Activated effector memory CD4-positive, alpha-beta T cell treated with anti-CD3 and anti-CD28 coated beads, Interleukin-2, amount 50 U/mL, for 16 hours (primary cell): ENCODE measurements around the gene KIAA1586.
A peak's percentile ranks its signal among the peaks of the same experiment; 100 is the strongest.
"Not testable (repeated sequence)": the region's sequence is repeated elsewhere in the genome, so short reads cannot be mapped to it uniquely, and the experiment has no call there.

Experiments
- DNase-seq: peaks from one replicate; pipeline ENCODE4 v3.0.0-alpha.2; 2020

KIAA1586 gene, protein sequence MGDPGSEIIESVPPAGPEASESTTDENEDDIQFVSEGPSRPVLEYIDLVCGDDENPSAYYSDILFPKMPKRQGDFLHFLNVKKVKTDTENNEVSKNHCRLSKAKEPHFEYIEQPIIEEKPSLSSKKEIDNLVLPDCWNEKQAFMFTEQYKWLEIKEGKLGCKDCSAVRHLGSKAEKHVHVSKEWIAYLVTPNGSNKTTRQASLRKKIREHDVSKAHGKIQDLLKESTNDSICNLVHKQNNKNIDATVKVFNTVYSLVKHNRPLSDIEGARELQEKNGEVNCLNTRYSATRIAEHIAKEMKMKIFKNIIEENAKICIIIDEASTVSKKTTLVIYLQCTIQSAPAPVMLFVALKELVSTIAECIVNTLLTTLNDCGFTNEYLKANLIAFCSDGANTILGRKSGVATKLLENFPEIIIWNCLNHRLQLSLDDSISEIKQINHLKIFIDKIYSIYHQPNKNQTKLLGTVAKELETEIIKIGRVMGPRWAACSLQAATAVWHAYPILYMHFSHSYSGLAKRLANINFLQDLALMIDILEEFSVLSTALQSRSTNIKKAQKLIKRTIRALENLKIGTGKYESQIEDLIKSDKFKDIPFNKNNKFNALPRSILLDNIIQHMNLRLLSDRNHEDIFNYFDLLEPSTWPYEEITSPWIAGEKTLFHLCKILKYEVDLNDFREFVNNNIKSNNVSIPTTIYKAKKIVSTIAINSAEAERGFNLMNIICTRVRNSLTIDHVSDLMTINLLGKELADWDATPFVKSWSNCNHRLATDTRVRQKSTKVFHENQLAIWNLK

GRCh38 chr6:57046332-57047256, at the start of gene KIAA1586:
TSS of gene KIAA1586 (plus strand) at chr6:57046693. CDS start at chr6:57046756, 63 bp downstream.
- peak; percentile 93 for DNase-seq

GRCh38 chr6:56999049-56999448, 47.4 kb upstream of the KIAA1586 start:
- DNase-seq, result no peak

DNA sequence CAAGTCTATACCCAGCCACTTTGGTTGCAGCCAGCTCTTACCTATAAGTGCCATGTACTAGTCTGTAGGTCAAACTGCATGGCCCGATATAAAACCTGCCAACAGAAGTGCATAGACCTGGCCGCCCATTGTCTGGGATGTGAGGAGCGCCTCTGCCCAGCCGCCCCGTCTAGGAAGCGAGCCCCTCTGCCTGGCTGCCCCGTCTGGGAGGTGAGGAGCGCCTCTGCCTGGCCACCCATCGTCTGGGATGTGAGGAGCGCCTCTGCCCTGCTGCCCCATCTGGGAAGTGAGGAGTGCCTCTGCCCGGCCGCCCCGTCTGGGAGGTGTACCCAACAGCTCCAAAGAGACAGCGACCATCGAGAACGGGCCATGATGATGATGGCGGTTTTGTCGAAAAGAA, 46.7 kb upstream of the KIAA1586 start:
- DNase-seq, result not testable (repeated sequence)

GRCh38 chr6:57002197-57002596, 44.3 kb upstream of the KIAA1586 start:
- no peak for DNase-seq

GRCh38 chr6:57004292-57004691, 42.2 kb upstream of the KIAA1586 start:
- no peak for DNase-seq

- no peak for DNase-seq
These were observed 40.4 kb upstream of the KIAA1586 start for GRCh38 chr6:57006101-57006500.

DNA sequence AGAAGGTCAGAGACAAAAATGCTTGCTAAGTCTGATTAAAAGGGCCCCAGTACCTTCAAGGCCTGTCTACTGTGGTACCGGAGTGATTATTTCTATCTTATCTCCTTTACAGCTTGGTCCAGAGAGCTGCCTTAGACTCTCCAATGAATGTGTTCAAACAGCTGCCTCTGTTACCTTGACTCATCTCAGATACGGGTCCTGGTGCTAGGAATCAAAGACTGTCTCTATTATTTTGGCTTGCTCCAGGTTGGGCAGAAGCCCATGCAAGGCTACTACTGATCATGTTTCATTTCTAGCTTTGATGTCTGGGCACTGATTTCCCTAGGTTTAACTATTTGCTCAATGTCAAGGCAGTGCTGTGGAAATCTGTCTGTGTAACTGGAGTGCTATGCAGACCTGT, 38.4 kb upstream of the KIAA1586 start:
- DNase-seq, result not testable (repeated sequence)

DNA sequence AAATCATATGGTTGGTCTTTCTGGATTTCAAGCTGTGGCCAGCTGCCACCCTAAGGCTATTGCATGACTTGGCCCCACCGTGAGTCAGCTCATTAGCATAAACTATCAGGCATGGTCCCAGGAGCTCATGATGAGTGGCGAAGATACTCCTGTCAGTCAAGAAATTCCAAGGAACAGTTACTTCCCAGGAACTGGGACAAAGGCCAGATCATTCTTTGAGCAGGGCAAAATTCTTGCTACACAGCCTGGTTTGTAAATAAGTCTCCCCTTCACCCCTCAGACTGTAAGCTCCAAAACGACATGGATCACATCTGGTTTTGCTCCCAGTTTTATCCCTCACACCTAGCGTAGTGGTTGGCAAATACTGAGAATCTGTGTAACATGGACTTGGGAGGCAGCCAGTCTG, 33.0 kb upstream of the KIAA1586 start:
- DNase-seq, result no peak

- no peak for DNase-seq
These were observed 29.4 kb upstream of the KIAA1586 start for GRCh38 chr6:57017069-57017468.

- DNase-seq, result no peak
These were observed 28.7 kb upstream of the KIAA1586 start for GRCh38 chr6:57017841-57018240.

- no peak for DNase-seq
These were observed 27.1 kb upstream of the KIAA1586 start for GRCh38 chr6:57019434-57019833.

DNA sequence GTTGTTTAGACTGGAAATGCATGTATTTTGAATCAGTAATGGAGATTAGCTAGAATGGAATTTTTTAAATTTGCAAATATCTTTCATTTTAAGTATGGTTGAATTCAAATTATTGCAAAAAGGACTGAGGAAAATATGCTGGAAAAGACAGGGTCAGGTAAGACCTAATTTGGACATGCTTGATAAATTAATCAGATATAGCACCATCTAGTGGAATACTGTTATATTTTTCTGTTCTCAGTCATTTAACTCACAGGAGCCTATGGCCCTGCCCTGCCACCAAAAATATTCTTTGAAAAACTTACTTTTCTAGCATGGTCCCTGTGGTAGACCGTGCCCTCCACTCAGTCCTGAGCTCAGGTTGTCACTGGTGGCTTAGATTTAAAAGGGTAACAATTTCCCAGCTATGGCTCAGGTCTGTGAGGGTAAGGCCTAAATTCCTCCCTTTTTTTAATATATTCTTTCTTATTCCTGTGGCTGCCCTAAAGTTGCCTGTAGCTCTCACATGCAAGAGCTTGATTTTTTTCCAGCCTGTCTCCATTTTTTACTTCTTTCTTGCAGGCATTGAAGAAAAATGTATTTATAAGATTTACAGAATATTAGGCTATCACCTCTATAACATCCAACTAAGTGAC, 25.3 kb upstream of the KIAA1586 start:
- DNase-seq, result no peak

GRCh38 chr6:57024321-57024720, 22.2 kb upstream of the KIAA1586 start:
- no peak for DNase-seq

GRCh38 chr6:57024775-57025174, 21.7 kb upstream of the KIAA1586 start:
- no peak for DNase-seq

GRCh38 chr6:57026001-57026400, 20.5 kb upstream of the KIAA1586 start:
- no peak for DNase-seq

DNA sequence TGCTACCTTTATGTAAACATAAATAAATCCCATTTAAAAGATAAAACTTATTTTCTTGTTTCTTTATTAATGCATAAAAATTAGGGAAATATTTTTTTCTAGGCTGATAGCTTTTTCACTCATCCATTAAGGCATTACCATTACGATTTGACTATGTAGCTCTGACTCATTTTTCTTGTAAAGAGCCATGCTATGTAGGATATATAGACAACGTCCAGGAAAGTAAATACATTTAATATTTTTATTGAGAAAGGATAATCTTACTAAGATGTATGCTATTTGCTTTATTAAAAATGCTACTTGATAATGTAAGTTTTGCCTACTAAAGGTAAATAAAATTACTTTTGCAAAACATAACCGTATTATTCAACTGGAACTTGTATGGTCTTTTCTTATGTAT, 19.2 kb upstream of the KIAA1586 start:
- DNase-seq, result no peak

- no peak for DNase-seq
These were observed 17.3 kb upstream of the KIAA1586 start for GRCh38 chr6:57029213-57029612.

GRCh38 chr6:57033228-57033627, 13.3 kb upstream of the KIAA1586 start:
- DNase-seq, result no peak

DNA sequence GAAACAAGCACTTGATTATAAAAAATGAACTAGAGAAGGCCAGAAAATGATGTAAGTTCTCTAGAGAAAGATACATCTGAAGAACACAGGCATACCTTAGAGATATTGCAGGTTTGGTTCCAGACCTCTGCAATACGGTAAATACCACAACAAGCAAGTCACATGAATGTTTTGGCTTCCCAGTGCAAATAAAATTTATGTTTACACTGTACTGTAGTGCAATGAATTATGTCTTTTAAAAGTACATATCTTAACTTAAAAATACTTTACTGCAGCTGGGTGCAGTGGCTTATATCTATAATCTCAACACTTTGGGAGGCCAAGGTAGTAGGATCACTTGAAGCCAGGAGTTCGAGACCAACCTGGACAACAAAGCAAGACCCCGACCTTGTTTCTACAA, 10.9 kb upstream of the KIAA1586 start:
- no peak for DNase-seq

DNA sequence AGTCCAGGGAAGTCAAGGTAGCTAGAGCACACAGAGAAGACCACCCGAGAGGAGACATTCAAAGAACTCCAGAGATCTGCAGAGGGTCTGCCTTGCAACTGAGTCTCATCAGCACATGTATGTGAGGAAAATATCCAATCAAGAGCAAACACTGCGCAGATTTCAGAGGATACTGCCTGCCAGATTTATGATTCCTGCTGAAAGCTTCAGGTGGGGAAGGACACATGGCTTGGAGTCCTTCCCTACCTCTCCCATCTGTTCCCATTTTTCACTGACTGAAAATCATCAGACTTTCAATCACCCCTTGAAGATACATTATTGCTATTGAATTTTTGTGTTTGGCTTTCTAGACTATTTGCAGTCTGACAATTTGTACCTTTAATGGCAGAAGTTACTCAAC, 7.6 kb upstream of the KIAA1586 start:
- no peak for DNase-seq

GRCh38 chr6:57040011-57040410, 6.5 kb upstream of the KIAA1586 start:
- no peak for DNase-seq

GRCh38 chr6:57044061-57044460, 2.4 kb upstream of the KIAA1586 start:
- DNase-seq, result not testable (repeated sequence)

GRCh38 chr6:57044568-57044967, 1.9 kb upstream of the KIAA1586 start:
- DNase-seq, result no peak
